HUES6 (cell line): ENCODE data around the gene MYO15B.

Experiments used
- H3K27ac ChIP-seq: 2 replicates; pipeline ENCODE4 v1.7.0; 2013; ENCODE audit warnings: low read depth, mild to moderate bottlenecking, low read length, inconsistent platforms
- H3K27me3 ChIP-seq: 2 replicates; pipeline ENCODE4 v1.6.1; 2013; ENCODE audit warnings: low read length; ENCODE audit not compliant: control insufficient read depth, insufficient read depth
- H3K36me3 ChIP-seq: 2 replicates; pipeline ENCODE4 v1.6.1; 2013; ENCODE audit warnings: low read length; ENCODE audit not compliant: control insufficient read depth, insufficient read depth
- H3K4me1 ChIP-seq: 2 replicates; pipeline ENCODE4 v1.6.1; 2013; ENCODE audit warnings: low read length; ENCODE audit not compliant: control insufficient read depth, insufficient read depth
- H3K4me3 ChIP-seq: 2 replicates; pipeline ENCODE4 v1.5.1; 2013; ENCODE audit warnings: low read depth, low read length
- H3K9ac ChIP-seq: one replicate; pipeline ENCODE4 v1.6.1; 2013; ENCODE audit warnings: mild to moderate bottlenecking, low read length
- H3K9me3 ChIP-seq: 2 replicates; pipeline ENCODE4 v1.6.1; 2013; ENCODE audit warnings: low read depth, low read length; ENCODE audit not compliant: control insufficient read depth, insufficient read depth

The MYO15B gene

GRCh38 chr17:75654176-75654575 is 66.6 kb downstream of the MYO15B start:
- Histone ChIP-seq H3K4me1 (no peaks in the 10 kb centered on the region), H3K27ac (no peak overlapping the region), H3K9me3 (no peaks in the 10 kb centered on the region), H3K4me3 (no peak overlapping the region), H3K9ac (no peak overlapping the region), H3K36me3 (peaks cover 47% of the 10 kb centered on the region), H3K27me3 (no peaks in the 10 kb centered on the region)

GRCh38 chr17:75658237-75658636 is 70.6 kb downstream of the MYO15B start:
- Histone ChIP-seq H3K4me3 (no peak overlapping the region), H3K27ac (no peak overlapping the region), H3K9ac (no peak overlapping the region), H3K36me3 (peaks cover 50% of the 10 kb centered on the region), H3K27me3 (no peaks in the 10 kb centered on the region), H3K4me1 (no peaks in the 10 kb centered on the region), H3K9me3 (no peaks in the 10 kb centered on the region)

GRCh38 chr17:75661531-75661930 is 73.9 kb downstream of the MYO15B start:
- Histone ChIP-seq H3K9ac (no peak overlapping the region), H3K27ac (no peak overlapping the region), H3K4me3 (no peak overlapping the region), H3K27me3 (no peaks in the 10 kb centered on the region), H3K9me3 (no peaks in the 10 kb centered on the region), H3K36me3 (peaks cover 51% of the 10 kb centered on the region), H3K4me1 (peaks cover 4% of the 10 kb centered on the region; the same call in 1 of the 2 replicates)

GRCh38 chr17:75662511-75662910 is 74.9 kb downstream of the MYO15B start:
- Histone ChIP-seq H3K9ac (no peak overlapping the region), H3K27ac (no peak overlapping the region), H3K4me3 (no peak overlapping the region), H3K9me3 (no peaks in the 10 kb centered on the region), H3K4me1 (peaks cover 4% of the 10 kb centered on the region; the same call in 1 of the 2 replicates), H3K36me3 (peaks cover 46% of the 10 kb centered on the region), H3K27me3 (no peaks in the 10 kb centered on the region)

GRCh38 chr17:75664099-75664549 is 76.5 kb downstream of the MYO15B start:
- Histone ChIP-seq H3K27me3 (no peaks in the 10 kb centered on the region), H3K9ac (no peak overlapping the region), H3K9me3 (no peaks in the 10 kb centered on the region), H3K36me3 (peaks cover 47% of the 10 kb centered on the region), H3K4me1 (peaks cover 8% of the 10 kb centered on the region), H3K27ac (no peak overlapping the region), H3K4me3 (no peak overlapping the region)

GRCh38 chr17:75665981-75666380 is 78.4 kb downstream of the MYO15B start:
- Histone ChIP-seq H3K4me3 (peak overlapping the region; percentile 96), H3K36me3 (peaks cover 49% of the 10 kb centered on the region), H3K9ac (peak overlapping the region; percentile 25), H3K4me1 (peaks cover 8% of the 10 kb centered on the region), H3K27me3 (no peaks in the 10 kb centered on the region), H3K27ac (no peak overlapping the region), H3K9me3 (no peaks in the 10 kb centered on the region)

GRCh38 chr17:75666959-75667790 is 79.6 kb downstream of the MYO15B start, which contains the start of the genes RECQL5 and SAP30BP:
TSS of gene RECQL5 (minus strand) at chr17:75667154. CDS start at chr17:75666557, 597 bp downstream.
TSS of gene SAP30BP (plus strand) at chr17:75667338. CDS start at chr17:75667373, 35 bp downstream.
- Histone ChIP-seq H3K27me3 (no peaks in the 10 kb centered on the region), H3K9ac (peak within 1 kb of the TSS; percentile 95), H3K27ac (peak within 1 kb of the TSS; percentile 60), H3K36me3 (peaks cover 50% of the 10 kb centered on the region), H3K4me3 (peak within 1 kb of the TSS; percentile 96), H3K9me3 (no peaks in the 10 kb centered on the region), H3K4me1 (peaks cover 8% of the 10 kb centered on the region)

GRCh38 chr17:75667825-75668224 is 80.2 kb downstream of the MYO15B start:
- Histone ChIP-seq H3K9ac (peak overlapping the region; percentile 95), H3K9me3 (no peaks in the 10 kb centered on the region), H3K36me3 (peaks cover 49% of the 10 kb centered on the region), H3K27me3 (no peaks in the 10 kb centered on the region), H3K27ac (peak overlapping the region; percentile 60; the same call in 1 of the 2 replicates), H3K4me3 (peak overlapping the region; percentile 96), H3K4me1 (peaks cover 8% of the 10 kb centered on the region)

GRCh38 chr17:75668489-75668888 is 80.9 kb downstream of the MYO15B start:
- Histone ChIP-seq H3K4me1 (peaks cover 8% of the 10 kb centered on the region), H3K27me3 (no peaks in the 10 kb centered on the region), H3K9ac (no peak overlapping the region), H3K36me3 (peaks cover 53% of the 10 kb centered on the region), H3K9me3 (no peaks in the 10 kb centered on the region), H3K4me3 (peak overlapping the region; percentile 96), H3K27ac (no peak overlapping the region)

GRCh38 chr17:75670868-75671267 is 83.3 kb downstream of the MYO15B start:
- H3K27me3 ChIP-seq, result no peaks in the 10 kb centered on the region
- peaks cover 52% of the 10 kb centered on the region for H3K36me3 ChIP-seq
- H3K9me3 ChIP-seq, result no peaks in the 10 kb centered on the region
- peaks cover 8% of the 10 kb centered on the region for H3K4me1 ChIP-seq
- H3K27ac ChIP-seq, result no peak overlapping the region
- H3K4me3 ChIP-seq, result no peak overlapping the region
- H3K9ac ChIP-seq, result no peak overlapping the region

- Histone ChIP-seq H3K27me3 (no peaks in the 10 kb centered on the region), H3K4me1 (peaks cover 4% of the 10 kb centered on the region), H3K9ac (no peak overlapping the region), H3K4me3 (no peak overlapping the region), H3K36me3 (peaks cover 59% of the 10 kb centered on the region), H3K9me3 (no peaks in the 10 kb centered on the region), H3K27ac (no peak overlapping the region)
Measured at GRCh38 chr17:75672011-75672410, 84.4 kb downstream of the MYO15B start.
